HT-29 (cell line): ENCODE measurements around the gene MSN. TPM values are rescaled to one million over a fixed set of nuclear protein-coding genes. Genes with fewer than 3 reads are reported as not detected.

ENCODE experiments used
- total RNA-seq: library from RNA; depleted of rRNA; stranded (reverse); fragments of >200 nt; shearing (Covaris generic); gene quantifications from 2 replicates; pipeline ENCODE4 v1.2.3, GENCODE V29; 2014; rRNA removed

MSN gene
- total RNA-seq, 1 experiment from 2014 or later: 120 TPM

Other genes starting within 250 kb of the MSN start
- 41.5 and 50.6 TPM in 2 replicates for gene LAS1L, start 132.9 kb upstream of the MSN start, total RNA-seq